Ishikawa (cell line): ENCODE results near the gene PNMA6E.

ENCODE experiments used
- CEBPB ChIP-seq: IDR thresholded peaks from 2 replicates; pipeline ENCODE4 v1.6.1; 2012
- CREB1 ChIP-seq: IDR thresholded peaks from 2 replicates; pipeline ENCODE4 v1.6.1; 2012; ENCODE audit warnings: low read depth
- EGR1 ChIP-seq: IDR thresholded peaks from 2 replicates; pipeline ENCODE4 v1.6.1; 2012
- EP300 ChIP-seq: IDR thresholded peaks from 2 replicates; pipeline ENCODE4 v1.6.1; 2012; ENCODE audit warnings: borderline replicate concordance
- FOXM1 ChIP-seq: IDR thresholded peaks from 2 replicates; pipeline ENCODE4 v1.6.1; 2012; ENCODE audit warnings: low read depth, borderline replicate concordance
- NFIC ChIP-seq: IDR thresholded peaks from 2 replicates; pipeline ENCODE4 v1.6.1; 2012
- RAD21 ChIP-seq: IDR thresholded peaks from 2 replicates; pipeline ENCODE4 v1.6.1; 2012; ENCODE audit warnings: low read depth
- TAF1 ChIP-seq: IDR thresholded peaks from 2 replicates; pipeline ENCODE4 v1.6.1; 2012; ENCODE audit warnings: low read depth, mild to moderate bottlenecking
- TCF12 ChIP-seq: IDR thresholded peaks from 2 replicates; pipeline ENCODE4 v1.6.1; 2012; ENCODE audit warnings: low read depth
- TEAD4 ChIP-seq: IDR thresholded peaks from 2 replicates; pipeline ENCODE4 v1.6.1; 2012
- YY1 ChIP-seq: IDR thresholded peaks from 2 replicates; pipeline ENCODE4 v1.6.1; 2012; ENCODE audit warnings: low read depth
- ZBTB7A ChIP-seq: IDR thresholded peaks from 2 replicates; pipeline ENCODE4 v1.6.1; 2012; ENCODE audit warnings: low read depth
- TF ChIP-seq, protein P1 (sequence below): IDR thresholded peaks from 2 replicates; pipeline ENCODE4 v1.6.1; 2012
- TF ChIP-seq, protein P2 (sequence below): IDR thresholded peaks from 2 replicates; pipeline ENCODE4 v1.6.1; 2012; ENCODE audit warnings: low read depth, mild to moderate bottlenecking
- TF ChIP-seq, protein P3 (sequence below): IDR thresholded peaks from 2 replicates; pipeline ENCODE4 v1.6.1; 2012

Gene PNMA6E

DNA sequence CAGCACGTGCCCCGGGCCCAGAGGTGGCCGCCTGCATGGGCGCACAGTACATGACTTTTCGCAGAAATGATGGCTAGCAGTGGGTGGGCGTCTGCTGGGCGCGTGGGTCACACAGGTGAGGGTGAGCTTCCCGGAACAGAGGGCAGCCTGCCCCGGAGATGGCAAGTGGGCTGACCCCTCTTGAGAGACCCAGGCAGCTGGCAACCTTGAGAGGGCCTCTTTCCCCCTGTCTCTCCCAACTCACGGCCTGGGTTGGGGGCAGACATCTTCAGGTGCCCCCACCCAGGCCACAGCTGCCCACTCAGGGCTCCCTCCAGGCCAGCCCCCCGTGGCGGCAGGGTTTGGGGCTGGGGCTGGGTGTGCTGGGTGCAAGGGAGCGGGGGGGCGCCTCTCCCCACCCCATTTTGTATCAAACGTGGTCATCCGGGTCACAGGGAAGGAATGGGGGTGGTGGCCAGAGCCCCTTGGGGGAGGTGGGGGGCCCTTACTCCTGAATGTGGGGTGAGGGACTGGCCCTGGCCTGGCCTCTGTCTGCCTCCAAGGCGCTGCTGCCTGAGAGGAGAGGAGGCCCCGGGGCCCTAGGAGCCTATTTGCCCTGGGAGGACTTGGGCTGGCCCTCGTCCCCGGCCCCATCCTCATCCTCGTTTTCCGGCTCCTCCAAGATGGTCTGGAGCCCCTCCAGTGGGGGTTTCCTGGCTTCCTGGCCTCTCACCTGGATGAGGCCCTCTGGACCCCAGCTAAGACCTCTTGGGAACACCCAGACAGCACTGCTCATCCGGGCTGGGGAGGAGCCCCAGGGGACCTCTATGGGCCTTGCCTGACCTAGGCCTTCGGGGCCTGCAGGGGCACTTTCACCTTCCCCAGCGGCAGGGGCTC is 4.6 kb downstream of the PNMA6E start:
- TF ChIP-seq CEBPB, result no peak
- no peak for TF ChIP-seq TAF1
- TF ChIP-seq CREB1, result no peak
- TF ChIP-seq YY1, result no peak
- TF ChIP-seq EP300, result no peak
- no peak for TF ChIP-seq RAD21
- TF ChIP-seq, protein P1, sequence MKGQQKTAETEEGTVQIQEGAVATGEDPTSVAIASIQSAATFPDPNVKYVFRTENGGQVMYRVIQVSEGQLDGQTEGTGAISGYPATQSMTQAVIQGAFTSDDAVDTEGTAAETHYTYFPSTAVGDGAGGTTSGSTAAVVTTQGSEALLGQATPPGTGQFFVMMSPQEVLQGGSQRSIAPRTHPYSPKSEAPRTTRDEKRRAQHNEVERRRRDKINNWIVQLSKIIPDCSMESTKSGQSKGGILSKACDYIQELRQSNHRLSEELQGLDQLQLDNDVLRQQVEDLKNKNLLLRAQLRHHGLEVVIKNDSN, result no peak
- no peak for TF ChIP-seq TCF12
- no peak for TF ChIP-seq FOXM1

DNA sequence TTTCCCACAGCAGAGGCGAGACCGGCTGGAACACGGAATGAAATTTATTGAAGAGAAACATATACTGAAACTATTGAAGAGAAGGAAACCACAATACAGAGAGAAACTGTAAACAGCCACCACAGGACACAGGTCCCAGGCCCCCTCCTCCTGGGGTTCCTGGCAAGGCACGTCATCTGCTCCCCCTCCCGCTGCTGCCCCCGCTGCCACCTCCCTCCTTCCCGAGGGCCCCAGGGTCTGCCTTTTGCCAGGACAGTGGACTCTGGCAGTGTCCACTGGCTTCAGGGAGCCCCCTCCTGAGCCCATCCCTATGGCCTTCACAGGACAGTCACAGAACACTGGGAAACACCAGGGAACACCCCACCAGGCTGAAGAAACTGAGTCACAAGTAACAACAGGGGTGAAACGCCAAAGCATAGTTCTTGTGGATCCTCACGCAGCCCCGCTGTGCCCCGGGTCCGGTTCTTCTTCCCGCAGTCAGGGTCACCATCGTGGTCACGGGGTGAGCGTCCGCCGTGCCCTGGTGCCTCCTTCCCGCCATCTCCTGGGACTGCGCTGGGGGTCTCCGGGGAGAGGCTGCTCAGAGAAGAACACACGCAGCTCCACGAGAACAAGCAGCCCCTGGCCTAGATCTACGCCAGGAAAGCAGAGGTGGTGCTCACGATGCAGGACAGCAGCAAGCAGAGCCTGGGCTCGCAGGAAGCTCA is 5.4 kb downstream of the PNMA6E start:
- TF ChIP-seq, protein P1, result no peak

DNA sequence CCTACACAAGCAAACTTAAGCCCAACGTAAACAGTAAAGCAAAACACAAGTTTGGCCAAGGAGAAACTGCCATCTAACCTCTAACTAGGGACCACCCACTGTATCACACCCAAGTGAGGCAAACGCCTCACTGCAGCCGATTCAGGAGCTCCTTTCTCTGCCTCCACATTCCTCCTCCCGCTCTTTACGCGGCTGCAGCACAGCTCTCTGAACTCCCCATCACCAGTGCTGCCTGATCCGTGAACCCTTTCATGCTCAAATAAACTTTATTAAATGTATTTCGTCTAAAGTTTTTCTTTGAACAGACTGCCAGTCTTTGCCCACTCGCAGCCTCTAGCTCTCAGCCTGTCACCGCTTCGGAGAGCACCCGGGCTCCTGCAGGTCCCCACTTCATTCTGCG is 6.5 kb downstream of the PNMA6E start:
- TF ChIP-seq FOXM1 (no peak), NFIC (no peak), TAF1 (no peak), CREB1 (no peak), TEAD4 (no peak), RAD21 (no peak), CEBPB (no peak), ZBTB7A (no peak), EP300 (no peak)
- TF ChIP-seq, protein P1, result no peak
- TF ChIP-seq, protein P2, sequence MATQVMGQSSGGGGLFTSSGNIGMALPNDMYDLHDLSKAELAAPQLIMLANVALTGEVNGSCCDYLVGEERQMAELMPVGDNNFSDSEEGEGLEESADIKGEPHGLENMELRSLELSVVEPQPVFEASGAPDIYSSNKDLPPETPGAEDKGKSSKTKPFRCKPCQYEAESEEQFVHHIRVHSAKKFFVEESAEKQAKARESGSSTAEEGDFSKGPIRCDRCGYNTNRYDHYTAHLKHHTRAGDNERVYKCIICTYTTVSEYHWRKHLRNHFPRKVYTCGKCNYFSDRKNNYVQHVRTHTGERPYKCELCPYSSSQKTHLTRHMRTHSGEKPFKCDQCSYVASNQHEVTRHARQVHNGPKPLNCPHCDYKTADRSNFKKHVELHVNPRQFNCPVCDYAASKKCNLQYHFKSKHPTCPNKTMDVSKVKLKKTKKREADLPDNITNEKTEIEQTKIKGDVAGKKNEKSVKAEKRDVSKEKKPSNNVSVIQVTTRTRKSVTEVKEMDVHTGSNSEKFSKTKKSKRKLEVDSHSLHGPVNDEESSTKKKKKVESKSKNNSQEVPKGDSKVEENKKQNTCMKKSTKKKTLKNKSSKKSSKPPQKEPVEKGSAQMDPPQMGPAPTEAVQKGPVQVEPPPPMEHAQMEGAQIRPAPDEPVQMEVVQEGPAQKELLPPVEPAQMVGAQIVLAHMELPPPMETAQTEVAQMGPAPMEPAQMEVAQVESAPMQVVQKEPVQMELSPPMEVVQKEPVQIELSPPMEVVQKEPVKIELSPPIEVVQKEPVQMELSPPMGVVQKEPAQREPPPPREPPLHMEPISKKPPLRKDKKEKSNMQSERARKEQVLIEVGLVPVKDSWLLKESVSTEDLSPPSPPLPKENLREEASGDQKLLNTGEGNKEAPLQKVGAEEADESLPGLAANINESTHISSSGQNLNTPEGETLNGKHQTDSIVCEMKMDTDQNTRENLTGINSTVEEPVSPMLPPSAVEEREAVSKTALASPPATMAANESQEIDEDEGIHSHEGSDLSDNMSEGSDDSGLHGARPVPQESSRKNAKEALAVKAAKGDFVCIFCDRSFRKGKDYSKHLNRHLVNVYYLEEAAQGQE, result no peak
- TF ChIP-seq, protein P3, sequence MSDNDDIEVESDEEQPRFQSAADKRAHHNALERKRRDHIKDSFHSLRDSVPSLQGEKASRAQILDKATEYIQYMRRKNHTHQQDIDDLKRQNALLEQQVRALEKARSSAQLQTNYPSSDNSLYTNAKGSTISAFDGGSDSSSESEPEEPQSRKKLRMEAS, result no peak

DNA sequence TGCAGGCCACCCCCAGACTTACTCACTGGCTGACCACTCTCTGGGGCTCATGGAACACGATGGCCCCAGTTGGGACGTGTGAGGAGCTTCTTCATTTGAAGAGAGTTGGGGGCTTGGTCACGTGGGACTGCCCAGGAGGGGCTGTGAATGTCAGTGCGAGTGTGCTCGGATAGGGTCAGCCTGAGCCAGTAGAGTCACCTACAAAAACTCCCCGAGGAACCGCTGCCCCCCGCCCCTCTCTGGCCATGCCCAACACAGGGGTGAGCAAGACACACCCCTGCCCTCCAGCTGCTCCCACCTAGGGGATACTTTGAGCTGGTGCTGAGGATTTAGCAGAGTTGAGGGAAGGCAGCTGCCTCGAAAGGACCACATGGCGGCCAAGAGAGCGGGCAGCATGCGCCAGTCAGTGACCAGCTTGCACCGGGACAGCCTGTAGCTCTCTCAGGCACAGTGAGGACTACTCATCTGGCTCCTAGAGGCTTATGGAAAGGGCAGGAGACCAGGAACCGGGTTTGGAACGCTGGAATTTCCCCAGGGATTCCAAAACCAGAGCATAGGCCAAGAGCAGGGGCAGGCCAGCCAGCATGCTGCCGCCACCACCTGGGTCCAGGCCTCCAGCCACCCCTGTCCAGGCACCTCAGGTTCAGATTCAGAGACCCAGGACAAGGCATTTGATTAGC is 8.4 kb downstream of the PNMA6E start:
- no peak for TF ChIP-seq TEAD4
- TF ChIP-seq FOXM1, result no peak
- TF ChIP-seq TAF1, result no peak
- no peak for TF ChIP-seq EGR1
- TF ChIP-seq, protein P1, result no peak
- no peak for TF ChIP-seq NFIC
- TF ChIP-seq, protein P2, result no peak
- no peak for TF ChIP-seq CREB1
- TF ChIP-seq YY1, result no peak
- TF ChIP-seq EP300, result no peak
- TF ChIP-seq TCF12, result no peak
- TF ChIP-seq, protein P3, result no peak
- no peak for TF ChIP-seq CEBPB
- no peak for TF ChIP-seq ZBTB7A
- no peak for TF ChIP-seq RAD21
